ENCODE measurements around the gene SLC25A21.
A peak's percentile ranks its signal among the peaks of the same experiment; 100 is the strongest.
"Not testable (repeated sequence)": the region's sequence is repeated elsewhere in the genome, so short reads cannot be mapped to it uniquely, and the experiment has no call there.

Gene SLC25A21

DNA sequence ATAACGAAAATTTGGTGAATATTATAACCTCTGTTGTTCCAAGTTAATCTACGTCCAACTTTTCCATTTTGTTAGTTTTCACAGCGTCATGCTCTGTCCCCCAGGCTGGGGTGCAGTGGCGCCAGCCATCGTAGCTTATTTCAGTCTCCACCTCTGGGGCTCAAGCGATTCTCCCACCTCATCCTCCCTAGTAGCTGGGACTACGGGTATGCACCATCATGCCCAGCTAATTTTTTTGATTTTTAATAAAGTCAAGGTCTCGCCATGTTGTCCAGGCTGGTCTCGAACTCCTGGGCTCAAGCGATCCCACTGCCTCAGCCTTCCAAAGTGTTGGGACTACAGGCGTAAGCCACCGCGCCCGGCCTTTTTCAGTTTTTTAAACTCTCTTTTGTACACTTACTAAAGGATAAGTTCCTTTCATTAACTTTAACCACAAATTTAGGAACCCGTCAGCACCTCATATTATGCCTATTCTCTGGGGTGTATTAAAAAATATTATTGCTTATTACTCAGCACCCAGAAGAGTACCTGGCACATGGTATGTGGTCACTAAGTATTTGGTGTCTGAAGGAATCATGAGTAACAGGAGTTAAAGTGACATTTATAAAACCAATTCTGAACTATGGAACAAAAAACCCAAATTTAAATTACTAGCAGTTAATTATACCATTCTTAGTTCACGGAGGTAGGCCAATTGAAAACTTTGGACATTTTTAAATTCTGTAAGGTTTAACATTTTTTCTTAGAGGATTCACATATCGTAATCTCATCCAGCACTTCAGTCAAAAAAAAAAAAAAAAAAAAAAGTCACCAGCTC lies 24.4 kb upstream of the SLC25A21 start:
- H3K9ac ChIP-seq (ENCODE audit: low read depth, low read length) = peak overlapping the region; percentile 79
- H3K36me3 ChIP-seq (ENCODE audit: insufficient read depth, low read length) = no peaks in the 10 kb centered on the region
- H3K4me1 ChIP-seq (ENCODE audit: insufficient read depth, low read length) = no peaks in the 10 kb centered on the region; the same call in 1 of the 2 replicates

DNA sequence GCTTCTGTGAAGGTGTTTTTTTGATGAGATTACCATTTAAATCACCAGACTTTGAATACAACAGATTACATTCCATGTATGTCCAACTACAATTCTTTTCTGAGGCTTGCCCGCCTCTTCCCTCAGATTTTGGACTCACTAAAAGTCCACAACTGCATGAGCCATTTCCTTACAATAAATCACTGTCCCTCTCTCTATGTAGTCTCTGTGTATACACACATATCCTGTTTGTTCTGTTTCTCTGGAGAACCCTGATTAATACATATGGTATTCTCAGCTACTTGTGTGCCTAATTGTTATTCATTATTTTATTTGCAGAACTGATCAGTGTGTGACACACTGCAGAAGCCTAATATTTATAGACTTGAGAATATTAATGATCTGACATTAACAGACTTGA lies 22.9 kb upstream of the SLC25A21 start:
- Histone ChIP-seq H3K4me1 (ENCODE audit: insufficient read depth, low read length) (no peaks in the 10 kb centered on the region; the same call in 1 of the 2 replicates), H3K9ac (ENCODE audit: low read depth, low read length) (no peak overlapping the region), H3K9me3 (ENCODE audit: control insufficient read depth, insufficient read depth, low read length) (no peaks in the 10 kb centered on the region), H3K36me3 (ENCODE audit: insufficient read depth, low read length) (no peaks in the 10 kb centered on the region)

More for the DNA sequence above, 24.4 kb upstream of the SLC25A21 start:
- H3K9me3 ChIP-seq (ENCODE audit: control insufficient read depth, insufficient read depth, low read length) = no peaks in the 10 kb centered on the region

- Histone ChIP-seq H3K36me3 (ENCODE audit: insufficient read depth, low read length) (no peaks in the 10 kb centered on the region), H3K9ac (ENCODE audit: low read depth, low read length) (no peak overlapping the region), H3K9me3 (ENCODE audit: control insufficient read depth, insufficient read depth, low read length) (no peaks in the 10 kb centered on the region), H3K4me1 (ENCODE audit: insufficient read depth, low read length) (no peaks in the 10 kb centered on the region; the same call in 1 of the 2 replicates)
Observed at GRCh38 chr14:37194698-37195097, 22.3 kb upstream of the SLC25A21 start.

- H3K9ac ChIP-seq (ENCODE audit: low read depth, low read length); H3K36me3 ChIP-seq (ENCODE audit: insufficient read depth, low read length); H3K4me1 ChIP-seq (ENCODE audit: insufficient read depth, low read length); H3K9me3 ChIP-seq (ENCODE audit: control insufficient read depth, insufficient read depth, low read length): not testable (repeated sequence)
Observed at GRCh38 chr14:37189733-37190132, 17.3 kb upstream of the SLC25A21 start.

GRCh38 chr14:37187840-37188577 lies 15.6 kb upstream of the SLC25A21 start:
- H3K4me1 ChIP-seq (ENCODE audit: insufficient read depth, low read length); H3K9ac ChIP-seq (ENCODE audit: low read depth, low read length); H3K9me3 ChIP-seq (ENCODE audit: control insufficient read depth, insufficient read depth, low read length); H3K36me3 ChIP-seq (ENCODE audit: insufficient read depth, low read length): not testable (repeated sequence)

- H3K4me1 ChIP-seq (ENCODE audit: insufficient read depth, low read length) = no peaks in the 10 kb centered on the region
- H3K9ac ChIP-seq (ENCODE audit: low read depth, low read length) = no peak overlapping the region
- H3K36me3 ChIP-seq (ENCODE audit: insufficient read depth, low read length) = no peaks in the 10 kb centered on the region
- no peaks in the 10 kb centered on the region for H3K9me3 ChIP-seq (ENCODE audit: control insufficient read depth, insufficient read depth, low read length)
Observed at GRCh38 chr14:37187294-37187693, 14.9 kb upstream of the SLC25A21 start.

DNA sequence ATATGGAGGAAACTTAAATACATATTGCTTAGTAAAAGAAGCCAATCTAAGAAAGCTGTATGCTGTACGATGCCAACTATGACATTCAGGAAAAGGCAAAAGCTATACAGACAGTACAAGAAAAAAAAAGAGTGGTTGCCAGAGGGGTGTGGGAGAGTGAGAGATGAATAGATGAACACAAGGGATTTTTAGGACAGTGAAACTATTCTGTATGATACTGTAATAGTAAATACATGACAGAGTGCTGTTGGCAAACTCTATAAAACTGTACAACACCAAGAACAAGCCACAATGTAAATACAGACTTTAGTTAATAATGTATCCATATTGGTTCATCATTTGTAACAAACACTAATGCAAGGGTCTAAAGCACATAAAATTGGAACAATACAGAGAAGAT lies 14.5 kb upstream of the SLC25A21 start:
- Histone ChIP-seq H3K9me3 (ENCODE audit: control insufficient read depth, insufficient read depth, low read length) (no peaks in the 10 kb centered on the region), H3K4me1 (ENCODE audit: insufficient read depth, low read length) (no peaks in the 10 kb centered on the region), H3K9ac (ENCODE audit: low read depth, low read length) (no peak overlapping the region), H3K36me3 (ENCODE audit: insufficient read depth, low read length) (no peaks in the 10 kb centered on the region)

GRCh38 chr14:37185670-37186069 lies 13.3 kb upstream of the SLC25A21 start:
- no peaks in the 10 kb centered on the region for H3K4me1 ChIP-seq (ENCODE audit: insufficient read depth, low read length)
- H3K36me3 ChIP-seq (ENCODE audit: insufficient read depth, low read length) = no peaks in the 10 kb centered on the region
- H3K9me3 ChIP-seq (ENCODE audit: control insufficient read depth, insufficient read depth, low read length) = no peaks in the 10 kb centered on the region
- no peak overlapping the region for H3K9ac ChIP-seq (ENCODE audit: low read depth, low read length)

DNA sequence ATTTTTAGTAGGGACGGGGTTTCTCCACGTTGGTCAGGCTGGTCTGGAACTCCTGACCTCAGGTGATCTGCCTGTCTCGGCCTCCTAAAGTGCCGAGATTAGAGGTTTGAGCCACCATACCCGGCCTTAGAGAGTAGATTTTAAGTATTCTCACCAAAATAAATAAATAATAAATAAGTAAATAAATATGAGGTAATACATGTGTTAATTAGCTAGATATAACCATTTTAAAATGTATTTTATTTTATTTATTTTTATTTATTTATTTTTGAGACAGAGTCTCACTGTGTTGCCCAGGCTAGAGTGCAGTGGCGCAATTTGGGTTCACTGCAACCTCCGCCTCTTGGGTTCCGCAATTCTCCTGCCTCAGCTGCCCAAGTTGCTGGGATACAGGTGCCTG lies 12.1 kb upstream of the SLC25A21 start:
- not testable (repeated sequence) for H3K9me3 ChIP-seq (ENCODE audit: control insufficient read depth, insufficient read depth, low read length); H3K36me3 ChIP-seq (ENCODE audit: insufficient read depth, low read length); H3K9ac ChIP-seq (ENCODE audit: low read depth, low read length); H3K4me1 ChIP-seq (ENCODE audit: insufficient read depth, low read length)

DNA sequence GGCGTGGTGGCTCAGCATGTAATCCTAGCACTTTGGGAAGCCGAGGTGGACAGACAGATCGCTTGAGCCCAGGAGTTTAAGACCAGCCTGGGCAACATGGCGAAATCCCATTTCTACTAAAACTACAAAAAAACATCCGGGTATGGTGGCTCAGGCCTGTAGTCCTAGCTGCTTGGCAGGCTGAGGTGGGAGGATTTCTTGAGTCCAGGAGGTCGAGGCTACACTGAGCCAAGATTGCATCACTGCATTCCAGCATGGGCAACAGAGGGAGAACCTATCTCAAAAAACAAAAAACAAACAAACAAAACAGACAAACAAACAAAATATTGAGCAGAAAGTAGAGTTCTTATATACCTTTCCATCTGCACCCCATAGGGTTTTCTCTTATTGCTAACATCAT lies 9.0 kb upstream of the SLC25A21 start:
- no peaks in the 10 kb centered on the region for H3K4me1 ChIP-seq (ENCODE audit: insufficient read depth, low read length)
- no peaks in the 10 kb centered on the region for H3K36me3 ChIP-seq (ENCODE audit: insufficient read depth, low read length)

DNA sequence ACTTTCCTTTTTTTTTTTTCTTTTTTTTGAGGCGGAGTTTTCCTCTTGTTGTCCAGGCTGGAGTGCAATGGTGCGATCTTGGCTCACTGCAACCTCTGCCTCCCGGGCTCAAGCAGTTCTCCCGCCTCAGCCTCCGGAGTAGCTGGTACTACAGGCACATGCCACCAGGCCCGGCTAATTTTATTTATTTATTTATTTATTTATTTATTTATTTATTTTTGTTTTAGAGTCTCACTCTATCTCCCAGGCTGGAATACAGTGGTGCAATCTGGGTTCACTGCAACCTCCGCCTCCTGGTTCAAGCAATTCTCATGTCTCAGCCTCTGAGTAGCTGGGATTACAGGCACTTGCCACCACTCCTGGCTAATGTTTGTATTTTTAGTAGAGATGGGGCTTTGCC lies 8.5 kb upstream of the SLC25A21 start:
- H3K9me3 ChIP-seq (ENCODE audit: control insufficient read depth, insufficient read depth, low read length); H3K36me3 ChIP-seq (ENCODE audit: insufficient read depth, low read length); H3K4me1 ChIP-seq (ENCODE audit: insufficient read depth, low read length); H3K9ac ChIP-seq (ENCODE audit: low read depth, low read length): not testable (repeated sequence)

More for the DNA sequence above, 9.0 kb upstream of the SLC25A21 start:
- Histone ChIP-seq H3K9ac (ENCODE audit: low read depth, low read length) (no peak overlapping the region), H3K9me3 (ENCODE audit: control insufficient read depth, insufficient read depth, low read length) (no peaks in the 10 kb centered on the region)

- no peak overlapping the region for H3K9ac ChIP-seq (ENCODE audit: low read depth, low read length)
- H3K4me1 ChIP-seq (ENCODE audit: insufficient read depth, low read length) = no peaks in the 10 kb centered on the region
- no peaks in the 10 kb centered on the region for H3K9me3 ChIP-seq (ENCODE audit: control insufficient read depth, insufficient read depth, low read length)
- H3K36me3 ChIP-seq (ENCODE audit: insufficient read depth, low read length) = no peaks in the 10 kb centered on the region
Observed at GRCh38 chr14:37179896-37180502, 7.6 kb upstream of the SLC25A21 start.

DNA sequence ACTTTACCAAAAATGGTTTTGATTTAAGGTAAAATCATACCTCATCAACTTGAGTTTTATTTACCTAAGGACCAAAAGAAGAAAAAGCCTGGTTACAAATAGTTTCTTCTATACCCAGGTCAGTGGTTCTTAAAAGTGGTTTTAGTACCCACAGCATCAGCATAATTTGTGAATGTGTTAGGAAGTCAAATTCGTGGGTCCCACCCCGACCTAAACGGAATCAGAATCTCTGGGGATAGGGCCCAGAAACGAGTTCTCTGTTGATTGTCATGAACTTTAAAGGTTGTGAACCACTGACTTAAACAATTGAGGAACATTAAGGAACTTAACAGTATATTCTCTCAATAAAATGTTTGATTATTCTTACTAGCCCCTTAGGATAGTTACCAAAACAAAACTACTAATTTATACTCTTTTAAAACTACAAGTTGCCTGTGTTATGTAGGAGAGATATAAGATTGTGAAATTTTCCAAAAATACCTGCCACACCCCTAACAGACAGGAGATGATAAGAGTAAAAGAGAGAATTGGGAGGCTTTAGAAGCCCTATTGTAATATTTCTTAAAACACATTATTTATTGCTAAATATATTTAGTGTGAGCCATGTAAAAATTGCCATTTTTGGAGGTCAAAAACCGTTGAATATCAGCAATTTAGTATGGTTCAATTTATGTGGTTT lies 669 bp upstream of the SLC25A21 start:
- Histone ChIP-seq H3K36me3 (ENCODE audit: insufficient read depth, low read length) (no peaks in the 10 kb centered on the region), H3K9me3 (ENCODE audit: control insufficient read depth, insufficient read depth, low read length) (no peaks in the 10 kb centered on the region), H3K4me1 (ENCODE audit: insufficient read depth, low read length) (peaks cover 11% of the 10 kb centered on the region), H3K9ac (ENCODE audit: low read depth, low read length) (peak overlapping the region; percentile 97)

GRCh38 chr14:37171678-37172023 lies 755 bp downstream of the SLC25A21 start:
- peak overlapping the region; percentile 97 for H3K9ac ChIP-seq (ENCODE audit: low read depth, low read length)
- no peaks in the 10 kb centered on the region for H3K36me3 ChIP-seq (ENCODE audit: insufficient read depth, low read length)

More at GRCh38 chr14:37171678-37172023, 755 bp downstream of the SLC25A21 start:
- Histone ChIP-seq H3K9me3 (ENCODE audit: control insufficient read depth, insufficient read depth, low read length) (no peaks in the 10 kb centered on the region), H3K4me1 (ENCODE audit: insufficient read depth, low read length) (peaks cover 14% of the 10 kb centered on the region)

Data from ES-I3 (cell line).